GM19455 (cell line): ENCODE results near the gene GMPPA.

ENCODE experiments used
- ATAC-seq: cut with Tn5 transposase; IDR thresholded peaks from one replicate; pipeline ENCODE4 v1.9.1; 2021; ENCODE audit not compliant: unreplicated experiment

Gene GMPPA

DNA sequence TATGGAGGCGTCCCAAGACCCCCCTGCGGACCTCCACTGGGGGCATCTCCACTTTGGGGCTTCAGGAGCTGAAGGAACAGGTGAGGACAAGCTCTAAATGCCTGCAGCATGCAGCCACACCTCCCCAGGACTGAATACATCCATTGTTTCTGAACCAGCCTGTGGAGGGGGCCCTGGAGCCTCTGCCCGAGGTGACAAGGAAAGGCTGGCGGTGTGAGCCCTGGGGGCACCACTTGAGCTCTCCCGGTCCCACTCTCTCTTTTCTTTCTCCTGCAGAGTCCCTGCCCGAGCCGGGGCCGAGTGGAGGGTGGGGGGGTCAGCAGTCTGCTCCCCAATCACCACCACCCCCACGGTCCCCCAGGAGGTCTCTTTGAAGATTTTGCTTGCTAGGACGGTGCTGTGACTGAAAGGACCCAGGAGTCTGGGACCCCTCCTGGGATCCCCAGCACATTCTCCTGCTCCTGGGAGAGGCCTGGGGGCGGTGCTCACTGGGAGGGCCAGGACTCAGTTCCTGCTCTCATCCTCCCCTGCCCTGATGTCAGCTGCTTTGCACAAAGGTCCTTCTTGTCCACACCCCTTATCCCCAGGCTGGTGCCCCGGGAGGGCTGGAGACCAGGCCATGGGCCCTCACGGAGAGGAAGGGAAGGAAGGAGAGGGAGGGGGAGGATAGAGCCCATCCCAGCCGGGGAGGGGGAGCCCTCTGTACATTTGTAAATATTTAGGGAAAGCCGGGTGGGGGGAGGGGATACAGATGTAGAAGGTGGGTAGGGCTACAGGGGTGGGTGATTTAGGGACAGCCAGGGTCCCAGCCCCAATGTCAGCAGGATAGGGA lies 39.2 kb downstream of the GMPPA start:
- ATAC-seq, result no peak

DNA sequence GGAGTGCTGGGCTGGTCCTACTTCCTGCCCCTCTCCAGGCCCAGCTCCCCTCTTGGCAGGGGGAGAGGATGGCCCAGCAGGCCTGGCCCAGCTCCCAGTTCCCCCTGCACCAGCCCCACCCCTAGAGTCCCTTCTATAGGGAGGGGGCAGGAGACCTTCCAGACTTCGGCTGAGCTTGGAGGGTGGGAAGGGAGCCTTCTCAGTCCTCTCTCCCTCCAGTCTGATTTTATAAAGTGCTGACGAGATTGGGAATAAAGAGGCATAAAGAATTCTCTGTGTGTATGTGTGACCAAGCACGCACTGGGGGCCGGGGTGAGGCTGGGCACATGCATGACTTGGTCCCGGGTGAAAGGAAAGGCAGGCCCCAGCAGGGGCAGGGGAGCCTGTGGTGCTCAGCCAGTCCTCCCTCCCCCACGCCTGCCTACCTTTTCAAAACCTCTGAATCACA lies 39.8 kb downstream of the GMPPA start:
- ATAC-seq, result no peak

- no peak for ATAC-seq
Measured at GRCh38 chr2:219538956-219539788, 40.5 kb downstream of the GMPPA start.

DNA sequence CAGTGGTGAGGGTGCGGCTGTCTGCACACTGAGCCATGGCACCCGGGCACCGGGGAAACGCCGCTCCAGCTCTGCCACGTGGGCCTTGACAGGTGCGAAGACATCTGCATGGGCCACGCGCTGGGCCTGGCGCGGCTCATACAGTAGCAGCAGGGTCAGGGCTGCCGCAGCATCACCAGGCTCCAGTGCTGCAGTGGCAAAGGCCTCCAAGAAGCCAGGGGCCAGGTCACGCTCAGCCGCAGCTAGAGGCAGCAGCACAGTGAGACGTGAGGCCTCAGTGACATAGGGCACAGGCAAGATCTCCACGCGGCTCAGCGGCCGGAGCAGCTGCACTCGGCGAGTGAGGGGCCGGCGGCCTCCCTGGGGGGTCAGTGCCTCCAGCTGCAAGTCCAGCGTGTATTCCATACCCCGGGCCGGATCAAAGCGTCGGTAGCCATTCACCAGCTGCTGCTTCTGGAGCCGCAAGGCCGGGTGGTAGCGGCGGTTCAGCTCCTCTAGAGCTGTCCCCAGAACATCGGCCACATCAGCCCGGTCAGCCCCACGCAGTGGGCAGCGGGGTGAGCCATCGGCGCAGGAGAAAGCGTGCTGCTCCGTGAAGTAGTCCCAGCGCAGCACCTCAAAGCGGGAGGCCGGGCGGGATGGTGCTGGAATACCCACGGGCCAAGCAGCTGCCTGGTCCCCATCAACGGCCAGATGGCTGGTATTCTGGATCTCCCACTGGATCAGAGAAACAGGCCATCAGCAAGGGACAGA lies 41.4 kb downstream of the GMPPA start:
- ATAC-seq, result no peak

DNA sequence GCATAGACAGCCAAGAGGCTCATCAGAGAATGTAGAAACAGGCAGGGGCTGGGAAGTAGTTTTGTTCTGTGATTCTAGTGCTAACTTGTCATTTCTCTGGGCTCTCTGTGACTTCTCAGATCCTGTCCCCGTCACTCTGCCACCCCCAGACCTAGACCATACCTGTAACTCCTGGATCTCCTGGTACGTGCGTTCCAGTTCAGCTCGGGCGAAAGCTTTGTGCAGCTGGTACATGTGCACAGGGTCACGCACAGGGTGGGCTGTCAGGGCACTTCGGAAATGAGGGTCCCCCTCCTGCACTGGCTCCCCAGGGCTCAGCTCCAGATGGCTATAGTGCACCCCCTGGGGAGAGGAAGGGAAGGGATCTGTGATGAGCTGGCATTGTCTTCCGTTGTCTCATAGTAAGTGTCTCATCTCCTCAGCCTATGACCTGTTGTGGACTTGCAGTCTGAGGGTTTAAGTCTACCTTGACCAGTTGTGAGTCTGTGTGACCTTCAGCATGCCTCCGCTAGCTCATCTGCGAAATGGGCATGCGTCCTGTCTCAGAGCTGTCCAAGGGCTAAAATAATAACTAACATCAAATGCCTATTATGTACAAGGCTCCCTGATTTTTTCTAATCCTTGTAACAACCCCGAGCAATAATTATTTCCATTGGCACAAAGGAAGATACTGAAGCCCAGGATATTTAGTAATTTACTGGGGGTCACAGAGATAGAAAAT lies 42.3 kb downstream of the GMPPA start:
- no peak for ATAC-seq

DNA sequence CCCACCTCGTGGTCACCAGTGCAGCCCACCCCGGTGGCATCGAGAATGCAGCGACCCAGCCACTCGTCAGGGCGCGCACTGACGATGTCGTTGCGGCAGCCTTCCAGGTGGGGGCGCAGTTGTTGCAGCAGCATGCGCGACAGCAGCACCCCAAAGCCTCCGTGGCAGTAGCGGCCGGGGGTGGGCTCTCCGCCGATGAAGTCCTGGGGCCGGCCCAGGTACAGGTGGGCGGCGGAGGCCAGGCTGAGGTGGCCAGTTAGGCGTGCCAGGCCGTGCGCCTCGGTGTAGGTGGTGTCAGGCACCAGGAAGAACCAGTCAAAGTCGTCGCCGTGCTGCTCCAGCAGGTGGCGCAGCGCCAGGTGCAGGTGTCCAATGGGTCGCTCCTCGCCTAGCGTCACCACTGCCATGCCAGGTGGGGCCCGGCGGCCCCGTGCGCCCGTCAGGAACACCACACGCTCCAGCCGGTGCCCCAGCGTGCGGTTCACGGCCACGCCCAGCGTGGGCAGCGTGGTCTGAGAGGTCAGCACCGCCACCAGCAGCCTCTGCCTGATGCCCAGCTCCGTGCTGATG lies 43.0 kb downstream of the GMPPA start:
- ATAC-seq, result peak; percentile 55

DNA sequence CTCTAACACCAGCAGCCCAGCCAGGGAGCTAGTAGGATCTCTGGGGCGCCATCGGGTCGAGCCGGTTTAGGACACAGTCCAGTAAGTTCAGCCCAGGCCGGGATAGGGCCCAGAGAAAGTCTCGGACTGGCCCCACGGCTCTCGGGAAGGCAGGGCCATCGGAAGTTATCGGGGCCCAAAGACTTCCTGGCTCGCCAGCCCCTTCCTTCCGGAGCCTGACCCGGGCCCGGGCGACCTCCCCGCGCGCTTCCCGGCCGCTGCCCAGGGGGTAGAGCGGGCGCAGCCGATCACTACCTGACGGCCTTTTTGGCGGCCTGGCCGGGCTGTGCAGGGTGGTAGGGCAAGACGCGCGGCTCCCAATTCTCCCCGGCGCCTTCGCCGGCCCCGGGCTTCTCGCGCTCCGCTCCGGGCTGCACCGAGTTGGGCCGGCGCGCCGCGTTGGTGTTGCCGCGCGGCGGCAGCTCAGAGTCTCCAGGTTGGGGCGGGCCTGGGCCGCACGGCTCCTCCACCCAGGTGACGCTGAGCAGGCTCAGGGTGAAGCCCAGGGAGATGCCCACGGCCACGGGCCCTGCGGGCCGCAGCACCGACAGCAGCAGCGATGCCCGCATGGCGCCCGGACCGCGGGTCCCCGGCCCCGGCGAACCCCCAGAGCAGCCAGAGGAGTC lies 44.4 kb downstream of the GMPPA start:
- ATAC-seq, result peak; percentile 41

DNA sequence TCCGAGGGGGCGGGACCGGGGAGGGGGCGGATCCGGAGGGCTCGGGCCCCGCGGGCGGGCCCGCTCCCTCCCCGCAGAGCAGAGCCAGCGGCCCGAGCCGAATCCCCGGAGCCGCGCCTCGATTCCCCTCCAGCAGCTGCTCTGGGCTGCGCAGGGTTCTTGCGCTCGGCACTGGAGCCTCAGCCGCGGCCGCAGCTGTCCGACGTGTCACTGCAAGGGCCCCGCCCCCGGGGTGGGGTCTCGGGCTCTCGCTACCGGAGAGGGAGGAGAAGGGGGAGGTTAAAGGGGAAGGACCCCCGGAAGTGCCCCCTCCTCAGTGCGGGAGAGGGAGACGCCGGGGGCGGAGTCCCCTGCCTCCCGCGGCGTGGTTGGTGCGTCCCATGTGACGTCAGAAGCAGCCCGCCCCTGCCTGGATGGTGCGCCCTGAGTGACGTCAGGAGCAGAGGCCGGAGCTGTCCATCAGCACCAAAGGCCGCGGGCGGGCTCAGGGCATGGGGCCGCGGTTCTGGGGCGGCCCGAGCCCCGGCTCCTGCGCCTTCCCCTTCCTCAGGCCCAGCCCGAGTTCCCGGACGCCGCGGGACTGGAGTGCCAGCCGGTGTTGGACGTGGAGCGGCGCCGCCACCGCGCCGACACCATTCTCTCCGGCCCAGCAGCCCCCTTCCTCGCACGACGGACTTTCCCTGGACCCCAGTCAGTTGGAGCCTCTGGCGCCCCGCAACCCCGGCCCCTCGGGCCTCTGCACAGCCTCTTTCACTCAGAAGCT lies 45.1 kb downstream of the GMPPA start, which contains the start of the genes CHPF and TMEM198:
CHPF (minus strand) TSS at position 214 of the 763 bp plus-strand sequence. CDS start 271 bp downstream, outside the sequence.
TMEM198 (plus strand) TSS at position 433 of the 763 bp plus-strand sequence. CDS start 700 bp downstream, outside the sequence.
- peak; percentile 74 for ATAC-seq

DNA sequence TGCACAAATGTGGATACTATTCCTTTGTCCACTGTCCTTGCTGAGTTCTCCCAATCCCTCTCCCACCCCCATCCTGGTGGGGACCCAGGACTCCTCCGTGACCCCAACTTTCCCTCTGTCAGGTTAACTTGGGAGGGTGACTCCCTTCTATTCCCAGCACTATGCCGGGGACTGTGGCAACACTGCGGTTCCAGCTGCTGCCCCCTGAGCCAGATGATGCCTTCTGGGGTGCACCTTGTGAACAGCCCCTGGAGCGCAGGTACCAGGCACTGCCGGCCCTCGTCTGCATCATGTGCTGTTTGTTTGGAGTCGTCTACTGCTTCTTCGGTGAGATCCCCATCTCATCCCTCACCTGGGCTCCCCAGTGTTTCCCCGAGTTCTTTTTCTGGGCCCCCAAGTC lies 45.9 kb downstream of the GMPPA start:
- ATAC-seq, result no peak

DNA sequence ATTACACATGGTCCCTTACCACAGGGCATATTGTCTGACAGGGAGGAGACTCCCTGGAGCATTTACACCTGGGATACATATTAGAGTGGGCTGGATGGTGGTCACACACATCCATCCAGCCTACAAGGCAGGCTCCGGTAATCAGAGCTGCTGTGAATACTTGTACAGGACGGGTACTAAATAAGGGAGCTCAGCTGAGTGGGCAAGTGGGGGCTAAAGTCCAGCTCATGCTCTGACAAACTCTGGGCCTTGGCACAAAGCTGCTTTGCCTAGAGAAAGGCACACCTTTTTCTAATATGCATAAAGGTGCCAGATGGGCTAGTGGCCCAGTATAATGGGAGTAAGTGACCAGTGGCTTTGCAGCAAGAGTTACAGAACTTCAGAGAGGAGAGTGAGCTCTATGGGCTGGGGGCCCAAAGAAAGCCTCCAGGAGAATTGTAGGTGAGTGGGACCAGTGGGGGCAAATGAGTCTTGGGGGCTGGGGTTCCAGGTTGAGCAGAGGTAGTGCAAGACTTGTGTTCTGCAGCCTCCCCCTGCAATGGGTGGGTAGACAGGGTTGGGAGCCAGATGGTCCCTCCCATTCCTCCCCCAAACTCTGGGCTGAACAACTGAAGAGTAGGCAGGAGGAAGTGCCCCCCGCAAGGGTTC lies 46.7 kb downstream of the GMPPA start:
- no peak for ATAC-seq

DNA sequence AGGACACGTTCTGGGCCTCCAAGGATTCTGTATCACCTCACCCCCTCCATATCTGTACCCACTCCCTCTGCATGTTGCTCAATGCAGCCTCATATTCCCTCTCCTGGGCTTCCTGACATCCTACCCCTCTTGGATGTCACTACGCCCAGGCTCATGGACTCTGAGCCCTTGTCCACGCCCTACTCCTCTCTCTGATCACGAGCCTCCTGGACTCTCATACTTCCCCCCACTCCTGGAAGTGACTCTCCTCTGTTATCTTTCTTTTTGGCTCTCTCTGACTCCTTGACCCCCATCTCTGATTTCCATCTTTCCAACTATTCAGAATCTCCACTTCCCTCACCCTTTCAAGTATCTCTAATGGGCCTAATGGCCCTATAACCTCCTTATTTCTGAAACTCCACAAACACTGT lies 47.3 kb downstream of the GMPPA start:
- no peak for ATAC-seq

DNA sequence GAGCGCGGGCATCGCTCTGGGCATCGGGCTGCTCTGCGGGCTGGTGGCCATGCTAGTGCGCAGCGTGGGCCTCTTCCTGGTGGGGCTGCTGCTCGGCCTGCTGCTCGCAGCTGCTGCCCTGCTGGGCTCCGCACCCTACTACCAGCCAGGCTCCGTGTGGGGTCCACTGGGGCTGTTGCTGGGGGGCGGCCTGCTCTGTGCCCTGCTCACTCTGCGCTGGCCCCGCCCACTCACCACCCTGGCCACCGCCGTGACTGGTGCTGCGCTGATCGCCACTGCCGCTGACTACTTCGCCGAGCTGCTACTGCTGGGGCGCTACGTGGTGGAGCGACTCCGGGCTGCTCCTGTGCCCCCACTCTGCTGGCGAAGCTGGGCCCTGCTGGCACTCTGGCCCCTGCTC lies 48.9 kb downstream of the GMPPA start:
- ATAC-seq, result no peak

GRCh38 chr2:219548990-219549389 lies 50.3 kb downstream of the GMPPA start:
- no peak for ATAC-seq

DNA sequence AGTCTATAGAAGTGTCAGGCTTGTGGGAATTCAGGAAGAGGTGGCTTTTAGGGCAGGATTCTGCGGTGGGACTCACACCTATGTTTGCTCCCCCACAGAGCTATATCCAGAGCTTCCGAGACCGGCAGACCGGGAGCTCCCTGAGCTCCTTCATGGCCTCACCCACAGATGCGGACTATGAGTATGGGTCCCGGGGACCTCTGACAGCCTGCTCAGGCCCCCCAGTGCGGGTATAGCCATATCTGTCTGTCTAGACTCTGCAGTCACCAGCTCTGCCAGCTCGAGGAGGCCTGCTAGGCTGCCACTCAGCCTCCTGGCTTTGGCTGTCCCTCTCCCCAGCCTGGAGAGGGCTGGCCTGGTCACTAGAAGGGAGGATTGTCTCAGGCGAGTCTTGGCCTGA lies 50.9 kb downstream of the GMPPA start:
- ATAC-seq, result no peak

- ATAC-seq, result peak; percentile 19
Measured at GRCh38 chr2:219551441-219552381, 53.0 kb downstream of the GMPPA start.

DNA sequence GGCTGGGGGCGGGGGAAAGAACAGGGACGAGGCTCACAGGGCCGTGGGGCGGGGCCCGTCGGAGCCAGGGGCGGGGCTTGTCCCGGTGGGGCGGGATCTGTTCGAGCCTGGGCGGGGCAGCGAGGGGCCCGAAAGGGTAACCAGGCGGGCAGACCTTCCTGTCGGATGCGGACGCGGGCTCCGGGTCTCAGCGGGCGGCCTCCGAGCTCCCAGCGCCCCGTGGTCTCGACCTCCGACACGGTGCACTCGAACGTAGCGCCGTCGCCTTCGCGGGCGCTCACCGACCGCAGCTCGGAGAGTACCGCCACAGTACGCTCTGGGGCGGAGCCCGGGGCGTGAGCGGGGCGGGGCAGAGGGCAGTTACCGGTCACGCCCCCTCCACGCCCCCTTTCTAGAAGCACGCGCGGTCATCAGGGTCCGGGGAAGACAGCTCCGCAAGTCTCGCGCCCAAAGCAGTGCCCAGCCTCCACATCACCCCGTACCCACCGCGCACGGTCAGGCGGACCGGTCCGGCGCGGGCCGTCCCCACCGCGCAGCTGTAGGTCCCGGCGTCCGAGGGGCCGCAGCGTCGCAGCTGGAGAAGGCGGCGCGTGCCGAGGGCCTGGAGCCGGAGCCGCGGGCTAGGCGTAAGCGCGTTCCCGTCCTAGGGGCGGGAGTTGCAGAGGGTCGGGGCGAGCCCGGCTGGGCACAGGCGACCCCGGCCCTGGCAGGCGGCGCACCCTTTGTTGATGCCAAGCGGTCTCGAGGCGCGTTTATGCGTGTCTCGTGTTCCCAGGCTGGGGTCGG lies 53.9 kb downstream of the GMPPA start:
- ATAC-seq, result peak; percentile 89

DNA sequence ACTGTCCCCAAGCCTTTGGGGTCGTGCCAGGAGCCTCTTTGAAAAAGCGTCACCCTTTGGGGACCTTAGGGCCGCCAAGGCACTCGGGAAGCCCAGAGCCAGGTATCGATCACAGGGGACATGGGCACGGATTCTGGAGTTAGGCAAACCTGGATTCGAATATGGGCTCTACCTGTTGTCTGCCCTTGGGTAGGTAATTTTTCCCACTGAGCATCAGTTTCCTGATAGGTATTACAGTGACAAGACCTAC lies 54.4 kb downstream of the GMPPA start:
- ATAC-seq, result no peak
